HG03457 (cell line): ENCODE results near the gene HMCES.
"Not testable (repeated sequence)": the region's sequence is repeated elsewhere in the genome, so short reads cannot be mapped to it uniquely, and the experiment has no call there.

Experiments used
- ATAC-seq: cut with Tn5 transposase; IDR thresholded peaks from one replicate; pipeline ENCODE4 v1.9.1; 2021; ENCODE audit warnings: moderate number of reproducible peaks; ENCODE audit not compliant: unreplicated experiment

The HMCES gene

GRCh38 chr3:129318921-129319320, 40.3 kb downstream of the HMCES start:
- ATAC-seq = no peak

- no peak for ATAC-seq
Measured at GRCh38 chr3:129320261-129320660, 41.6 kb downstream of the HMCES start.

GRCh38 chr3:129320825-129321487, 42.3 kb downstream of the HMCES start:
- ATAC-seq = no peak

GRCh38 chr3:129321887-129322286, 43.2 kb downstream of the HMCES start:
- no peak for ATAC-seq

- no peak for ATAC-seq
Measured at GRCh38 chr3:129323651-129324294, 45.1 kb downstream of the HMCES start.

- ATAC-seq = no peak
Measured at GRCh38 chr3:129324855-129325254, 46.2 kb downstream of the HMCES start.

GRCh38 chr3:129325383-129325782, 46.7 kb downstream of the HMCES start:
- ATAC-seq = no peak

- ATAC-seq = no peak
Measured at GRCh38 chr3:129326138-129326537, 47.5 kb downstream of the HMCES start.

GRCh38 chr3:129326595-129326994, 47.9 kb downstream of the HMCES start:
- no peak for ATAC-seq

- ATAC-seq = no peak
Measured at GRCh38 chr3:129327510-129327909, 48.8 kb downstream of the HMCES start.

GRCh38 chr3:129329858-129330257, 51.2 kb downstream of the HMCES start:
- no peak for ATAC-seq

GRCh38 chr3:129330409-129330808, 51.7 kb downstream of the HMCES start:
- no peak for ATAC-seq

- no peak for ATAC-seq
Measured at GRCh38 chr3:129333891-129334290, 55.2 kb downstream of the HMCES start.

GRCh38 chr3:129336093-129336706, 57.5 kb downstream of the HMCES start:
- ATAC-seq = no peak

GRCh38 chr3:129337719-129338118, 59.0 kb downstream of the HMCES start:
- not testable (repeated sequence) for ATAC-seq

GRCh38 chr3:129339186-129339585, 60.5 kb downstream of the HMCES start:
- ATAC-seq = not testable (repeated sequence)

GRCh38 chr3:129339833-129340232, 61.2 kb downstream of the HMCES start:
- ATAC-seq = not testable (repeated sequence)

- ATAC-seq = no peak
Measured at GRCh38 chr3:129341331-129342141, 62.9 kb downstream of the HMCES start.

GRCh38 chr3:129343643-129344360, 65.1 kb downstream of the HMCES start:
- ATAC-seq = no peak

- ATAC-seq = no peak
Measured at GRCh38 chr3:129344540-129345220, 66.0 kb downstream of the HMCES start.
